ENCODE data around the gene RRM2.
"Not testable (repeated sequence)": the region's sequence is repeated elsewhere in the genome, so short reads cannot be mapped to it uniquely, and the experiment has no call there.

Gene RRM2

DNA sequence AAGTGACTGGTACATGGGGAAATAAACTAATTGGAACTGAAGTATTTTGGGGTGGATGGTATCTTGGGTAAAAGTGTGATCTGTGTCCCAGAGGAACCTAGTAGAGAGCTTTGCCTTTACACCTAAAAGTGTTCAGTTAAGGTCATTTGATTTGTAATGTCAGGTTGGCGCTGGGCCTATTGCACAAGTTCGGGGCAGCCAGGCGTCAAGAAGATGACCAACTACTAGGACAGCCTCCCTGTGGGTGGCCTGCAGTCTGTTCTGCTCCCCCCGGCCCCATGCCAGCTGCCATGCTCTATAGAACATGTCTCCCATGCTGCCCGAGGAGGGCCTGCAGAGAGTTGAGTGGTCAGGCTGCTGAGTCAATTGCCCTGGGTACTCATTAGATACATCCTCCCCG is 10.1 kb downstream of the RRM2 start:
- no peak for DNase-seq (ENCODE audit: low spot score)

DNA sequence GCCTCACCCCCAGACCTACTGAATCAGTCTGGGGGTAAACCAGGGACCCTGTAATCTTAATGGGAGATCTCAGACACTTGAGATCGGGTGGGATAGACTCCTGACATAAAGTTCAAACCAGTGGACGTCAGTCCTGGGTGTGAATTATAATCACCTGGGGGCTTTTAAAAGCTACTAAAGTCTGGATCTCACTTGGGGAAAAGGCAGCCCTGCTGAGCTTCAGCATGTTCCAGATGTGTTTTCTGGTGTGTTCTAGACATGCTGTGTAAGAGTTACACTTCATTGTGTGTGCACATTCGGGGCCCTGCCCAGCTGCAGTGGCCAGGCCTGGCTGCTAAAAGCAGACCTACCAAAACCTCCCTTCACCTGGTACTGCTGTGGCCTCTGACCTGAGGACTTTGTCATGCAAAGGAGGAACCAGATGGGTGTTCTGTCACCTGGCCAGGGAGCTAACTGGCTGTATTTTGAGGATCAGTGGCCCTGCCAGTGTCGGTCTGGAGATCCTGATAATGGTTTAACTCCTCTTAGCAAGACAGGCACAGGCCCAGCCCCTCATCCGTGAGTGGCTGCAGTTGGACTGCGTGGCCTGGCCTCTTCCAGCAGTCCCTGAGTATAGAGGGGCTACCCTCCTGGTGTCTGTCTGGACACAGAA is 10.6 kb downstream of the RRM2 start:
- DNase-seq (ENCODE audit: low spot score) = no peak

- DNase-seq (ENCODE audit: low spot score) = peak; percentile 67
Observed at GRCh38 chr2:10135296-10136089, 13.0 kb downstream of the RRM2 start.

- DNase-seq (ENCODE audit: low spot score) = peak; percentile 29
Observed at GRCh38 chr2:10136101-10136934, 13.8 kb downstream of the RRM2 start.

GRCh38 chr2:10137053-10137843 is 14.7 kb downstream of the RRM2 start:
- DNase-seq (ENCODE audit: low spot score) = peak; percentile 61

- no peak for DNase-seq (ENCODE audit: low spot score)
Observed at GRCh38 chr2:10139536-10139935, 17.0 kb downstream of the RRM2 start.

GRCh38 chr2:10140841-10141610 is 18.5 kb downstream of the RRM2 start:
- no peak for DNase-seq (ENCODE audit: low spot score)

GRCh38 chr2:10141736-10142639 is 19.4 kb downstream of the RRM2 start:
- DNase-seq (ENCODE audit: low spot score) = no peak

DNA sequence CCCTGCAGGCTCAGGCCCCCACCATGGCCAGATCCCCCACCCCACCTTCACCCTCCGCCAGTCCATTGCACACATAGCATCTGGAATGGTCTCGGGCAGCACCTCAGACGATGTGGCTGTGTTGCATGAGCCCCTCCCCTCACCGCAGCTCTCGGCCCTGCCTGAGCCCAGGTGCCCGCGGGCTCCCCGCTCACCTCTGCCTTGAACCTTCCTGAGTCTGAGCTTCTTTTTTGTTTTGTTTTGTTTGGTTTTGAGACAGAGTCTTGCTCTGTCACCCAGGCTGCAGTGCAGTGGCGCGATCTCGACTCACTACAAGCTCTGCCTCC is 20.1 kb downstream of the RRM2 start:
- no peak for DNase-seq (ENCODE audit: low spot score)

GRCh38 chr2:10144771-10145518 is 22.4 kb downstream of the RRM2 start:
- no peak for DNase-seq (ENCODE audit: low spot score)

- no peak for DNase-seq (ENCODE audit: low spot score)
Observed at GRCh38 chr2:10145519-10146357, 23.2 kb downstream of the RRM2 start.

- DNase-seq (ENCODE audit: low spot score) = no peak
Observed at GRCh38 chr2:10146366-10147005, 23.9 kb downstream of the RRM2 start.

GRCh38 chr2:10147050-10147660 is 24.6 kb downstream of the RRM2 start:
- not testable (repeated sequence) for DNase-seq (ENCODE audit: low spot score)

GRCh38 chr2:10148268-10148667 is 25.7 kb downstream of the RRM2 start:
- no peak for DNase-seq (ENCODE audit: low spot score)

- no peak for DNase-seq (ENCODE audit: low spot score)
Observed at GRCh38 chr2:10149635-10150034, 27.1 kb downstream of the RRM2 start.

- no peak for DNase-seq (ENCODE audit: low spot score)
Observed at GRCh38 chr2:10150436-10150835, 27.9 kb downstream of the RRM2 start.

GRCh38 chr2:10151462-10151861 is 28.9 kb downstream of the RRM2 start:
- DNase-seq (ENCODE audit: low spot score) = no peak

GRCh38 chr2:10157293-10157692 is 34.8 kb downstream of the RRM2 start:
- no peak for DNase-seq (ENCODE audit: low spot score)

Measured in SW480 (cell line).